ENCODE results near the gene TCL1B. TPM values are rescaled to one million over a fixed set of nuclear protein-coding genes. Genes with fewer than 3 reads are reported as not detected.
"Not testable (repeated sequence)": the region's sequence is repeated elsewhere in the genome, so short reads cannot be mapped to it uniquely, and the experiment has no call there.

TCL1B gene
- total RNA-seq, 2 experiments from 2014 or later = not detected

DNA sequence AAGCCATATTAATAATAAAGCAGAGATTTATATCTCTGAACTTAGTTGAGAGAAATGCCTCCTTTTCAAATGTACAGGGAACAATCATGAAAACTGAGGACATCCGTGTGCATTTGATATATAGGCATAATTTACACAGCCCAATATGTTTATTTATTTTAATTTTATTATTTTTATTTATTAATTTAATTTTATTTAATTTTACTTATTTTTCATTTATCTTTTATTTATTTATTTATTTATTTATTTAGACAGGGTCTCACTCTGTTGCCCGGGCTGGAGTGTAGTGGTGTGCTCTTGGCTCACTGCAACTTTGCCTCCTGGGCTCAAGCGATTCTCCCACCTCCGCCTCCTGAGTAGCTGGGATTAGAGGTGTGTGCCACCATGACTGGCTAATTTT lies 19.3 kb downstream of the TCL1B start:
- Mint-ChIP-seq H3K4me1 (no peaks in the 10 kb centered on the region), H3K27ac (no peak overlapping the region), H3K36me3 (no peaks in the 10 kb centered on the region), H3K9me3 (no peaks in the 10 kb centered on the region), H3K4me3 (no peak overlapping the region), H3K27me3 (peaks cover 48% of the 10 kb centered on the region)
- DNase-seq = no peak

DNA sequence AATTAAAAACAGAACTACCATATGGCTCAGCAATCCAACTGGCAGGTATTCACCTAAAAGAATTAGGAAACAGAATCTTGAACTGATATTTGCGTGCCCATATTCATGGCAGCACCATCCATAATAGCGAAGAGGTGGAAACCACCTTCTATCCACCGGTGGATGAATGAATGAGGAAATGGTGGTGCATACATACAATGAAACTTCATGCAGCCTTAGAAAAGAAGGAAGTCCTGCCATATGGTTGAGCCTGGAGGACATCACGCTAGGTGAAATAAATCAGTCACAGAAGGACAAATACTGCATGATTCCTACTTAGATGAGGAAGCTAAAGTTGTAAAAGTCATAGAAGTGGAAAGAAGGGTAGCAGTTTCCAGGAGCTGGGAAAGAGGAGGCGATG lies 21.1 kb downstream of the TCL1B start:
- Mint-ChIP-seq H3K4me1 (no peaks in the 10 kb centered on the region), H3K27me3 (peaks cover 40% of the 10 kb centered on the region), H3K9me3 (no peaks in the 10 kb centered on the region), H3K4me3 (no peak overlapping the region), H3K36me3 (no peaks in the 10 kb centered on the region), H3K27ac (no peak overlapping the region)
- no peak for DNase-seq

DNA sequence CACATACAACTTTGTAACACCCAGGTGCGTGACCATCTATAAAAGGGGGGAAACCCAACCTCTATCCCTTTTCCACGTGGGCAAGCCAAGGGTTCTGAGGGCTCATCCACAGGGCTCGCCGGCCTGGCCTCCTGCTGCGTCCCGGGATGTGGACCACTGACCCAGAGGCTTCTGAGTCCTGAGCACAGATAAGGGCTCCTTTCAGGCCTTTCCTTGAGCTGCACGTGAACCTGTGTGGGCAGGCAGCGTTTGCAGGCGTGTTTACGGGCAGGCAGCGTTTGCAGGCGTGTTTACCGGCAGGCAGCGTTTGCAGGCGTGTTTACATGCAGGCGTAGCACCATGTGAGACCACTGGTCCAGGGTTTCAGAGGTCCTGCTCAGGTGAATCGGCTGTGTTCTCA lies 23.9 kb downstream of the TCL1B start:
- H3K9me3 Mint-ChIP-seq = no peaks in the 10 kb centered on the region
- H3K4me3 Mint-ChIP-seq = no peak overlapping the region
- H3K27me3 Mint-ChIP-seq = peaks cover 41% of the 10 kb centered on the region
- no peaks in the 10 kb centered on the region for H3K4me1 Mint-ChIP-seq
- H3K27ac Mint-ChIP-seq = no peak overlapping the region
- peaks cover 2% of the 10 kb centered on the region for H3K36me3 Mint-ChIP-seq
- DNase-seq = no peak

DNA sequence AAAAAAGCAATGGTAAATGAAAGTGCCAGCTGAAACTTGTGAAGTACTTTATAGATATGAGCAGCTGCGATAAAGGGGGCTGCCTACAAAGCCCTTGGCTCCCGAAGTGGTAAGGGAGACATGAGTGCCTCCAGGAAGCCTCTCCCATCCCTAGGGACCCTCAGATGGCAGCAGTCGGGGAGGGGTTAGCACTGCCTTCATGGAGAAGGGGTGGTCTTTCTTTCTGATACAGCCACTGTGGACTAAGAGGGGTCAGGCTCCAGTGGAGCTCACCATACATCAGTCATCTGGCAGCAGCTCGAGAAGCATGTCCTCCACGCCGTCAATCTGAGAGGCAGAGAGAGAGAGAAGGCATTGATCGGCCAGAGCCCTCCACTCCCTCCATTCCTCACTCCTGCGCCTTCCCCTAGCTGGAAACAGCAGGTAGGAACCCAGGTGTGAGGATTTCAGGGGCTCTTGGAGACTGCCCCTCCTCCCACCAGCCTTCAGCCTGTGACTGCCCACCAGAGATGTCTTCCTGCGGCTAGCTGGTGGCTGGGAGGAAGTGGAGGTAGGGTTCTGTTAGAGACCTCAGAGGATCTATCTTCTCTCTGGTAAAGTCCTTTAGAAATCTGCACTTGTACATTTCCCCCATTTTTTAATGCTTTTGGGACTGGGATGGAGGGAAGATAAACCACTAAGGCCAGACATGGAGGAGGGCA lies 25.4 kb downstream of the TCL1B start:
- H3K4me3 Mint-ChIP-seq = peak overlapping the region; percentile 4
- peak overlapping the region; percentile 45 for H3K27ac Mint-ChIP-seq
- DNase-seq = no peak
- no peaks in the 10 kb centered on the region for H3K4me1 Mint-ChIP-seq
- H3K27me3 Mint-ChIP-seq = peaks cover 31% of the 10 kb centered on the region
- H3K36me3 Mint-ChIP-seq = peaks cover 2% of the 10 kb centered on the region
- no peaks in the 10 kb centered on the region for H3K9me3 Mint-ChIP-seq

DNA sequence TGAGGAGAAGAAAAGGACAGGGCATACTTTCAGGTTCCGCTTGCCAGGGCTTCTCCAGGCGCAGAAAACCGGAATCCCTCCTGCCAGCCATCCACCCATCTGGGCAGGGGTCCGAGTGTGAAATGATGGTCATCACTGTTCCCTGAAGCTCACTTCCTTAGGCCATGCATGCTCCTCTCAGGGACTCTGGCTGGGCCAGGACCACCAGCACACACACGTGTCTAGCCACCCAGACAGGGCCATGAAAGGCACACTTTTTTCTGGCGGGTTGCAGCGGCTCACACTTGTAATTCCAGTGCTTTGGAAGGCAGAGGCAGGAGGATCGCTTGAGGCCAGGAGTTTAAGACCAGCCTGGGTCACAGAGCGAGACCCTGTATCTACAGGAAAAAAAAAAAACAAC lies 26.2 kb downstream of the TCL1B start:
- Mint-ChIP-seq H3K9me3 (no peaks in the 10 kb centered on the region), H3K27me3 (peaks cover 31% of the 10 kb centered on the region), H3K4me1 (no peaks in the 10 kb centered on the region), H3K4me3 (peak overlapping the region; percentile 27), H3K36me3 (peaks cover 2% of the 10 kb centered on the region), H3K27ac (peak overlapping the region; percentile 45)
- DNase-seq = no peak

DNA sequence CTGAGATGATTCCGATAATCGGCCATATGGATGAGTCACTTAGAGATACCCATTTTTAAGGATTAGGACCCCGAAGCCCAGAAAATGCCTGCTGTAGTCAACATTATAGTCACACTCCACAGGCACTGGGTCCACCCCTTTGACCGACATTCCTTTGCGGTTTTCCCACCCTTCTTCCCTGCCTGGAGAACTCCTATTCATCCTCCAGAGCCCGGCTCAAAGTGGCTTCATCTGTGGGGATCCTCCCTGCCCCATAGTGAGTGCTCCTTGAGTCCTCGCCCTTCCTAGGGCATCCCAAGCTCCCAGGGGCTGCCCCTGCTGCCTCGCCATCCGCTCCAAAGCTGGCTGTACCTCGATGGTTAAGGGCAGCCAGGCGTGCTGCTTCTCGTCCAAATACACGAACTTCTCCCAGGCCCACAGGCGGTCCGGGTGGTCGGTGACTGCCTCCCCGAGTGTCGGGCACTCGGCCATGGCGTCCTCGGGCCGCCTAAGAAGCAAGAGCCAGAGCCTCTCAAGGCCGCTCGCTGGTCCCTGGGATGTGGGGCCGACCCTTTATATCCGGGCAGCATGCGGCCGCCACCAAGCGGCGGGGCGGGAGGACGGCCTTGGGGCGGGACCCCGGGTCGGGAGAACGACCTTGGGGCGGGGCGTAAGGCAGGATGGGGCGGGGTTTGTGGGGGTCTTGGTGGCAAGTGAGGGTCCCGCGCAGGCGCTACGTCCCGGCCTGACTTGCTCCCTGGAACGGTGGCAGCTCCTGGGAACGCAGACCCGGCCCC lies 27.6 kb downstream of the TCL1B start, which contains the start of gene TCL1A:
TCL1A (minus strand) TSS at position 530 of the 776 bp plus-strand sequence; CDS start at position 471, 59 bp downstream.
- Mint-ChIP-seq H3K4me1 (no peaks in the 10 kb centered on the region), H3K27me3 (peaks cover 37% of the 10 kb centered on the region), H3K36me3 (peaks cover 2% of the 10 kb centered on the region), H3K27ac (peak within 1 kb of the TSS; percentile 3), H3K9me3 (no peaks in the 10 kb centered on the region), H3K4me3 (peak within 1 kb of the TSS; percentile 52)
- peak; percentile 14 for DNase-seq

DNA sequence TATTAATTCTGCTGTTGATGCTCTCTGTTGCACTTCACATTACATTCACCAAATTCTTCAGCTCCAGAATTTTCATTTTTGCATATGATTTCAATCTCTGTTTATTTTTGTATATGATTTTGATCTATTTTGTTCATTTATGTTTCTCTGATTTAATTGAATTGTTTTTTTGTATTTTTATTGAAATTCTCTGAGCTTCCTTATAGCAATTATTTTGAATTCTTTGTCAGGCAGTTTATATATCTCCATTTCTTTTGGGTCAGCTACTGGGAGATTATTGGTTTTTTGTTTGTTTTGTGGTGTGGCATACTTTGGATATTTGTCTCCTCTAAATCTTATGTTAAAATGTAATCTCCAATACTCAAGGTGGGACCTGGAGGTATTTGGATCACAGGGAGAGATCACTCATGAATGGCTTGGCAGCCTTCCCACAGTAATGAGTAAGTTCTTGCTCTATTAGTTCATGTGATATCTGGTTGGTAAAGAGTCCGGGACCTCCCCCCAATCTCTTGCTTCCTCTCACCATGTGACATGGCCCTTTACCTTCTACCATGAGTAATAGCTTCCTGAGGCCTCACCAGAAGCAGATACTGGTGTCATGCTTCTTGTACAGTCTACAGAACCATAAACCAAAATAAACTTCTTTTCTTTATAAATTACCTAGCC lies 36.4 kb downstream of the TCL1B start:
- H3K4me3 Mint-ChIP-seq = no peak overlapping the region

DNA sequence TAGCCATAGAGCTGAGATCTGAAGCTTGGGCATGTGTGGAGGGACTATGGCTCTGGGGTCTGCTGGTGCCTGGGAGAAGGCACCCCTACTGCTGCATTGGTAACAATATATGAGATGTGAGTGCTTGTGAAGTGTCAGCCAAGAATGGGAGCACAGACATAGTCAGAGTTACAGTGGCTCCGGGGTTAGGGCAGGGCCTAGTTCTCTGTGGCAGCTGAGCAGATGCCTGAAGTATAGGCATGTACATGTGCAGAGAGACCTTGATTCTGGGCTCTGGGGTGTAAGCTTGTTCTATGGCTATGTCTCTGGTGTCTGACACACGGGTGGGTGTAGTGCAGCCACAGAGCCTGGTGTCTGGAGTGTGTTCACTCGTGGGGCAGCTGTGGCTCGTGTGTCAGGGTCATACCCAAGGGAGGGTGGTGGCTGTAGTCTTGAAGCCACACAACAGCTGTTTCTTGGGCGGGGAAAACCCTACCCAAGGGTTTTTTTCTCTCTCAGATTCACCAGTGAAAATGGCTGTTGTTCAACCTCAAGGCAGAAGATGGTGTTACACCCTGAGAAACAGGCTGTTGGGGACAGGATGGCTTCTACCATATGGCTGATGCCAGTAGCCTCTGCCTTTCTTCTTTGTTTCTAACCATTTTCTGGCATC lies 39.6 kb downstream of the TCL1B start:
- Mint-ChIP-seq H3K4me3 (no peak overlapping the region), H3K4me1 (peaks cover 11% of the 10 kb centered on the region), H3K27me3 (peaks cover 48% of the 10 kb centered on the region), H3K36me3 (peaks cover 2% of the 10 kb centered on the region), H3K27ac (no peak overlapping the region), H3K9me3 (peaks cover 14% of the 10 kb centered on the region)
- DNase-seq = no peak

More for the DNA sequence above, 36.4 kb downstream of the TCL1B start:
- peaks cover 14% of the 10 kb centered on the region for H3K9me3 Mint-ChIP-seq
- no peak overlapping the region for H3K27ac Mint-ChIP-seq
- H3K27me3 Mint-ChIP-seq = peaks cover 48% of the 10 kb centered on the region
- no peaks in the 10 kb centered on the region for H3K4me1 Mint-ChIP-seq
- no peak for DNase-seq
- H3K36me3 Mint-ChIP-seq = peaks cover 2% of the 10 kb centered on the region

DNA sequence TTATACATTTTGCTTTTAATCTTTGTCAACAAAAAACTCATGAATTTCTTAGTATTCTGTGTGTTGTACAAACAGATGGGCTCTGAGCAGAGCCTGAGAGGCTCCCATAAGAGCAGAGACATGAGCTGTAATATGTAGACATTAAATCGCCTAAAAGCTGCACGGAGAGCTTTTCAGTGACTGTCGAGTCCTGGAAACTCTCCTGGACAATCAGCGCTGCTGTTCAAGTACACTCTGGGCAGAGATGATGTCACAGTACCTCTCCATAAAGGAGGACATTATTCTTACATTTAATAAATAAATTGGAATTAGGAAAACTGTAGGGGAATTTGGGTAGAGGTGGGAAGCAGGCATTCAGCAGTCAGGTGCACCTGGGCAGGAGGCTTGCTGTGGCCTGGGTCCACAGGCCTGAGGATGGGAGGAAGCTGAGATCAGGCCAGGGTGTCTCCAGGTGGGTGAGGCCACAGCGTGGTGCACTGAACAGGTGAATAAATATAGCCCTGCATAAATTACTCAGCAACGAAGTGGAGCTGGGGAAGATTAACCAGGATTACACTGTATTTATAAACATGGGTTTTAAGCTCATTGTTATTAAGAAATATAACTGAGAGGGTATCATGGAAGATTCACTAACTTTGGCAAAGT lies 41.0 kb downstream of the TCL1B start:
- H3K36me3 Mint-ChIP-seq = peaks cover 2% of the 10 kb centered on the region
- H3K4me3 Mint-ChIP-seq = no peak overlapping the region
- H3K27ac Mint-ChIP-seq = no peak overlapping the region
- H3K27me3 Mint-ChIP-seq = peaks cover 44% of the 10 kb centered on the region
- peaks cover 11% of the 10 kb centered on the region for H3K4me1 Mint-ChIP-seq
- peaks cover 12% of the 10 kb centered on the region for H3K9me3 Mint-ChIP-seq
- DNase-seq = no peak

DNA sequence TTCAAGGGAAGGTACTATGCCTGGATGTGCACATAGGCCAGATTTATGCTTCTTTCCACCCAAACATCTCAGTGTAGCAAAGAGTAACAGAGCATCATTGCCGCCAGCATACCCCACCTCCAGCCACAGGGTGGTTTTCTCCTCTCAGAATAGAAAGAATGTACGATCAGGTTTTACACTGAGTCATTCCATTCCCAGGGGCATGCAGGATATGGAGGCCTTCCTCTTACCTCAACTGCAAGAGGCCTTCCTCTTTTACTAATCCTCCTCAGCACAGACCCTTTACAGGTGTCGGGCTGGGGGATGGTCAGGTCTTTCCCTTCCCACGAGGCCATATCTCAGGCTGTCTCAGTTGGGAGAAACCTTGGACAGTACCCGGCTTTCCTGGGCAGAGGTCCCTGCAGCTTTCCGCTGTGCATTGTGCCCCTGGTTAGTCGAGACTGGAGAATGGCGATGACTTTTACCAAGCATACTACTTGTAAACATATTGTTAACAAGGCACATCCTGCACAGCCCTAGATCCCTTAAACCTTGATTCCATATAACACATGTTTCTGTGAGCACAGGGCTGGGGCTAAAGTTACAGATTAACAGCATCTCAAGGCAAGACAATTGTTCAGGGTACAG lies 43.3 kb downstream of the TCL1B start:
- H3K27me3 Mint-ChIP-seq = peaks cover 35% of the 10 kb centered on the region
- not testable (repeated sequence) for H3K27ac Mint-ChIP-seq, H3K36me3 Mint-ChIP-seq, DNase-seq, H3K4me3 Mint-ChIP-seq, H3K9me3 Mint-ChIP-seq
- H3K4me1 Mint-ChIP-seq = peaks cover 11% of the 10 kb centered on the region

DNA sequence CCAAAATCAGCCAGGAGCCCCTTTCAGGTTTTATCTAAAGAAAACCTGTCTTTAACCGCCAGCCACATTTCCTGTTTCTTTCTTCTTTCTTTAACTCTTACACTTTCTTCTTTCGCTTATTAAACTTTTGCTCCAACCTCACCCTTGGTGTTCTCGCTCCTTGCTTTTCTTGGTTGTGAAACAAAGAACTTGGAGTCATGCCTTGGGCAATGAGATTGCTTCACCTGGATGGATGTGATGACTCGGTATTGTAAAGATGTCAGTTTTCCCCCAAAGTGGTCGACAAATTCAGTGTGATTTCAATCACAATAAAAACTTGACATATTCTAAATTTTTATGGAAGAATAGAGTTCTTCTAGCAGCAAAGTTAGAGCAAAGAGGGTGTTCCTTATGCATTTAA lies 43.9 kb downstream of the TCL1B start:
- no peak for DNase-seq
- Mint-ChIP-seq H3K9me3 (no peaks in the 10 kb centered on the region), H3K27me3 (peaks cover 32% of the 10 kb centered on the region), H3K36me3 (no peaks in the 10 kb centered on the region), H3K27ac (no peak overlapping the region), H3K4me1 (peaks cover 11% of the 10 kb centered on the region), H3K4me3 (no peak overlapping the region)

DNA sequence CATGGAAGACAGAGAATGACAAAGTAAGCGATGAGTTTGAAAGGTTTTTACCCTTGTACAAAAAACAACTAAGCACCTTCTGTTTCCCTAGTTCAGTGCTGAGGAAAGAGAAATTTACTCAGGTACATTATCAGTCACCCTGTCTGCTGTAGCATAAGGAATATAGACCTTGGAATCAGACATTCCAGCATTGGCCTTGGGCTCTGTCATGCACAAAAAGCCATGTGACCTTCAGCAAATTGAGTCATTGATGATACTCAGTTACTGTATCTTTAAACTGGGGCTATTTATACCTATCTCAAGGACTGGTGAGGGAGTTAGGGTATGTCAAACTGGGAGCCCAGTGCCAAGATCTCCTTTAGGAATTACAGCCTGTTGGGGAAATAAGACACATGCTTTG lies 47.0 kb downstream of the TCL1B start:
- peaks cover 2% of the 10 kb centered on the region for H3K9me3 Mint-ChIP-seq
- no peaks in the 10 kb centered on the region for H3K36me3 Mint-ChIP-seq
- DNase-seq = no peak
- no peak overlapping the region for H3K4me3 Mint-ChIP-seq
- H3K27ac Mint-ChIP-seq = no peak overlapping the region
- peaks cover 11% of the 10 kb centered on the region for H3K27me3 Mint-ChIP-seq
- peaks cover 11% of the 10 kb centered on the region for H3K4me1 Mint-ChIP-seq

DNA sequence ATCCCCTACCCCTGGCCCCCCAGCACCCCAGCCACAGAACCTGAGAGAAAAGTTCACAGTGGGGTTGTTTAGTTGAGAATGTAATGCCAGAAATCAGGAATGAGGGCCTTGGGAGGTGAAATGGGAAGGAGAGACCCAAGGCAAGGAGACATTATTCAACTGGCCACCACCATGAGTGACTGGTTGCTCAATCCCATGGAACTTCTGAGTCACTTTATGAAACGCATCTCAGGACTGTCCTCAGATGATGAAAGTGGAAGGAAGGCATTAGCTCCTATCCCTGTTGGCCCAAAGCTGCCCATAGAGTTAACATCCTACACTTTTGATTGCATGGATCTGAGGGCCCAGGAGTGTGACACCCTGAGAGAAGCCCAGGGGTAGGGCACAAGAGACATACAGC lies 53.1 kb downstream of the TCL1B start:
- H3K9me3 Mint-ChIP-seq = peaks cover 12% of the 10 kb centered on the region
- no peak overlapping the region for H3K4me3 Mint-ChIP-seq
- DNase-seq = no peak
- H3K27ac Mint-ChIP-seq = peak overlapping the region; percentile 79
- H3K36me3 Mint-ChIP-seq = peaks cover 6% of the 10 kb centered on the region
- peaks cover under 1% of the 10 kb centered on the region for H3K27me3 Mint-ChIP-seq
- peaks cover 7% of the 10 kb centered on the region for H3K4me1 Mint-ChIP-seq

DNA sequence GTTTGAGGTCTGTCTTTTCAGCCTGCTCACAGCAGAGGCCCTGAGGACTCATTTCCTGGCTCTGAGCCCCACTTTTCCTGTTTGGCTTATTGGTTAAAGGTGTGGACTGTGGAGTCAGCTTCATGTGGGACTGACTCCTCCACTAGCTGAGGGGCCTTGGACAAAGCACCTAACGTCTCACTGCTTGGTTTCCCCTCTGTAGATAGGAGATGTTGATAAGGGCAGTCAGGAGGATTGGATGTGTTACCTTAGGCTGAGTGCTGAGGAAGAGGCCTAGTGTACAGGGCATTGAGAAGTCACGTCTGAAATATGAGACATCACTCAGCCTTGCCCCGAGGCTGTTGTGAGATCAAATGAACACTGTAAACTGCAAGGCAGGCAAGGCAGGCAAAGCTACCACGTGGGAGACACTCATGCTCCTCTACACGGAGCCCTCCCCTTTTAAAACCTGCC lies 54.8 kb downstream of the TCL1B start:
- Mint-ChIP-seq H3K4me1 (peaks cover 7% of the 10 kb centered on the region), H3K4me3 (no peak overlapping the region), H3K36me3 (peaks cover 6% of the 10 kb centered on the region), H3K9me3 (peaks cover 12% of the 10 kb centered on the region), H3K27me3 (no peaks in the 10 kb centered on the region), H3K27ac (no peak overlapping the region)
- no peak for DNase-seq
